Measurements from ENCODE around the gene CHERP. TPM values are rescaled to one million over a fixed set of nuclear protein-coding genes. Genes with fewer than 3 reads are reported as not detected.

CHERP gene
- total and polyA plus RNA-seq, 2 of the 8 experiments (the other 6 are each of a cell fraction or from before 2014, with no cell fraction given) = 13.9 to 73.7 TPM

DNA sequence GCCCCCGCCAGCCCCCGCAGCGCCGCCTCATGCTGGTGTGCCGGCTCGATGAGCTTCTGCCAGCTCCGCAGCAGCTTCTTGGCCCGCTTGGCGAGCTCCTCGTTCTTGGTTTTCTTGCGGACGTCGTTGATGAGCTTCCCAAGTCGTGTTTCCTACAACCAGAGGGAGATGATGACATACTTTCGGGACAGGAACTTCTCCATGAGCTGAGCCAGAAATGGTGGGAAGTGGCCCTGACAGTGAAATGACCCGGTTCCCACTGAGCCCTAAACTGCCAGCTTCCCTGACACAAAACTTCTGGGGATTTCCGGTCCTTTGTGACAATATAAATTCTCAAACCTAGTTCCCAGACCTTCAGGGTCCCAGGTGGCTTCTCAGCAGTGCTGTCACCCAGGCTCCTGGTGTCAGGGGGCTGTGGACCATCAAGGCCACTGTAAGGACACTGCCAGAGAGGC is 35.3 kb upstream of the CHERP start:
- CTCF ChIA-PET (ENCODE audit: partially characterized antibody) = interaction anchor here (0.7 kb wide), 1 partner anchor 70 kb away, joined by 3 read pairs; no protein-coding TSS in a partner anchor
- Histone ChIP-seq H4K91ac (replicated peaks; ENCODE audit: insufficient read length, low read length) (no peak overlapping the region), H4K8ac (ENCODE audit: extremely low read depth, insufficient read depth, low read length) (no peak overlapping the region), H3K56ac (replicated peaks; ENCODE audit: insufficient read length, low read depth, low read length) (no peak overlapping the region), H4K20me1 (replicated peaks in 1 of 2; ENCODE audit: control insufficient read depth in 1 of 2, insufficient read depth in 2 of 2, low read length in 2 of 2) (peaks cover 19 to 28% of the 10 kb centered on the region in 2 experiments), H2BK15ac (ENCODE audit: low read length) (no peak overlapping the region), H4K5ac (ENCODE audit: insufficient read length, low read depth, low read length) (no peak overlapping the region), H3K4me2 (ENCODE audit: insufficient read depth in 1 of 2, low read depth in 2 of 2, low read length in 2 of 2) (no peak overlapping the region), H3K23ac (ENCODE audit: insufficient read length) (no peak overlapping the region), H2BK5ac (ENCODE audit: low read depth, low read length) (no peak overlapping the region), H3K4me3 (ENCODE audit: extremely low read depth in 1 of 4, insufficient read depth in 2 of 4, low read depth in 3 of 4, low read length in 4 of 4) (no peak overlapping the region), H2BK12ac (ENCODE audit: low read depth, low read length) (no peak overlapping the region), H3K79me1 (ENCODE audit: low read depth, low read length) (peaks cover 35% of the 10 kb centered on the region), H3K4me1 (replicated peaks in 1 of 4; ENCODE audit: control insufficient read depth in 3 of 4, insufficient read depth in 4 of 4, low read length in 3 of 4) (peaks cover 0 to 3% (median 0%) of the 10 kb centered on the region in 4 experiments; a peak in 4 of 7 replicates), H3K27ac (ENCODE audit: low read depth, low read length) (no peak overlapping the region), H3K79me2 (ENCODE audit: control insufficient read depth in 1 of 2, insufficient read depth in 2 of 2, low read length in 2 of 2) (peaks cover 0 to 69% of the 10 kb centered on the region in 2 experiments; a peak in 2 of 4 replicates), H3K4ac (replicated peaks; ENCODE audit: insufficient read length, low read depth, low read length) (no peak overlapping the region), H3K23me2 (ENCODE audit: low read depth, low read length) (peaks cover 3% of the 10 kb centered on the region; the same call in 1 of the 2 replicates), H2AK5ac (ENCODE audit: low read depth, low read length) (no peak overlapping the region), H2BK120ac (replicated peaks; ENCODE audit: low read depth, low read length) (no peak overlapping the region), H3K18ac (ENCODE audit: extremely low read depth, low read length) (no peak overlapping the region), H3K9ac (replicated peaks in 1 of 4; ENCODE audit: extremely low read depth in 1 of 4, low read depth in 3 of 4, low read length in 3 of 4) (no peak overlapping the region), H3K9me3 (ENCODE audit: insufficient read depth in 2 of 2, low read depth in 1 of 2, low read length in 1 of 2) (no peaks in the 10 kb centered on the region), H3K27me3 (replicated peaks in 1 of 4; ENCODE audit: control insufficient read depth in 3 of 4, extremely low read depth in 1 of 4, insufficient read depth in 3 of 4, low read length in 3 of 4) (no peaks in the 10 kb centered on the region), H3K36me3 (ENCODE audit: control insufficient read depth in 2 of 4, insufficient read depth in 4 of 4, low read length in 3 of 4) (peaks cover 0 to 18% (median 7%) of the 10 kb centered on the region in 4 experiments; a peak in 6 of 8 replicates), H2AFZ (ENCODE audit: low read length) (no peak overlapping the region), H2BK20ac (ENCODE audit: low read length) (no peak overlapping the region), H3K14ac (ENCODE audit: insufficient read length) (no peak overlapping the region)
- POLR2A ChIA-PET (ENCODE audit: partially characterized antibody) = interaction anchor here (1.0 to 2.6 kb wide), 3 partner anchors 10 to 50 kb away, joined by 3 to 11 read pairs (median 4); partner anchors contain the start of gene MED26
- FAIRE-seq = no peak
- DNase-seq (ENCODE audit: low read depth in 1 of 2, low spot score in 2 of 2) = no peak
- 95% methylated on average over 11 of the region's 17 CpGs; no CpG with 5 or more reads in 1 of the 2 experiments for WGBS, 2 experiments (ENCODE audit: extremely low coverage in 1 of 2, insufficient coverage in 1 of 2, insufficient read length in 1 of 2, insufficient replicate concordance in 2 of 2, low coverage in 1 of 2, low lambda C conversion rate in 2 of 2, missing lambda C conversion rate in 1 of 2)
- TF ChIP-seq BRCA1 (IDR thresholded peaks at IDR 0.05; ENCODE audit: low read depth, low read length) (no peak), RBBP5 (IDR thresholded peaks at IDR 0.05; ENCODE audit: borderline replicate concordance, low read depth, low read length) (no peak), ASH2L (IDR thresholded peaks at IDR 0.05; ENCODE audit: low read length) (no peak), HDAC2 (IDR thresholded peaks at IDR 0.05; ENCODE audit: borderline replicate concordance in 1 of 2, low read depth in 2 of 2, low read length in 2 of 2) (no peak), SAP30 (IDR thresholded peaks at IDR 0.05; ENCODE audit: insufficient read depth, insufficient replicate concordance, low read length) (no peak), HDAC6 (IDR thresholded peaks at IDR 0.05; ENCODE audit: low read depth, low read length) (no peak), KDM5A (IDR thresholded peaks at IDR 0.05; ENCODE audit: low read length) (no peak), SP4 (IDR thresholded peaks at IDR 0.05; ENCODE audit: low read length) (no peak)
- TF ChIP-seq, protein P1, sequence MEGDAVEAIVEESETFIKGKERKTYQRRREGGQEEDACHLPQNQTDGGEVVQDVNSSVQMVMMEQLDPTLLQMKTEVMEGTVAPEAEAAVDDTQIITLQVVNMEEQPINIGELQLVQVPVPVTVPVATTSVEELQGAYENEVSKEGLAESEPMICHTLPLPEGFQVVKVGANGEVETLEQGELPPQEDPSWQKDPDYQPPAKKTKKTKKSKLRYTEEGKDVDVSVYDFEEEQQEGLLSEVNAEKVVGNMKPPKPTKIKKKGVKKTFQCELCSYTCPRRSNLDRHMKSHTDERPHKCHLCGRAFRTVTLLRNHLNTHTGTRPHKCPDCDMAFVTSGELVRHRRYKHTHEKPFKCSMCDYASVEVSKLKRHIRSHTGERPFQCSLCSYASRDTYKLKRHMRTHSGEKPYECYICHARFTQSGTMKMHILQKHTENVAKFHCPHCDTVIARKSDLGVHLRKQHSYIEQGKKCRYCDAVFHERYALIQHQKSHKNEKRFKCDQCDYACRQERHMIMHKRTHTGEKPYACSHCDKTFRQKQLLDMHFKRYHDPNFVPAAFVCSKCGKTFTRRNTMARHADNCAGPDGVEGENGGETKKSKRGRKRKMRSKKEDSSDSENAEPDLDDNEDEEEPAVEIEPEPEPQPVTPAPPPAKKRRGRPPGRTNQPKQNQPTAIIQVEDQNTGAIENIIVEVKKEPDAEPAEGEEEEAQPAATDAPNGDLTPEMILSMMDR (IDR thresholded peaks at IDR 0.05; ENCODE audit: control extremely low read depth in 1 of 3, insufficient read depth in 1 of 3, low read depth in 1 of 3, low read length in 3 of 3) = no peak

All from H1 (cell line).